ES-I3 (cell line): ENCODE results near the gene MSL3.

Experiments
- H3K36me3 ChIP-seq: 2 replicates; pipeline ENCODE4 v1.6.1; 2013; ENCODE audit warnings: mild to moderate bottlenecking, low read length, control low read depth, moderate library complexity; ENCODE audit not compliant: insufficient read depth
- H3K4me1 ChIP-seq: 2 replicates; pipeline ENCODE4 v1.6.1; 2013; ENCODE audit warnings: mild to moderate bottlenecking, control low read depth, low read length; ENCODE audit not compliant: insufficient read depth
- H3K9ac ChIP-seq: 2 replicates; pipeline ENCODE4 v1.6.1; 2013; ENCODE audit warnings: low read depth, mild to moderate bottlenecking, low read length, moderate library complexity
- H3K9me3 ChIP-seq: 2 replicates; pipeline ENCODE4 v1.6.1; 2013; ENCODE audit warnings: mild to moderate bottlenecking, low read length, moderate library complexity; ENCODE audit not compliant: control insufficient read depth, insufficient read depth

The MSL3 gene

DNA sequence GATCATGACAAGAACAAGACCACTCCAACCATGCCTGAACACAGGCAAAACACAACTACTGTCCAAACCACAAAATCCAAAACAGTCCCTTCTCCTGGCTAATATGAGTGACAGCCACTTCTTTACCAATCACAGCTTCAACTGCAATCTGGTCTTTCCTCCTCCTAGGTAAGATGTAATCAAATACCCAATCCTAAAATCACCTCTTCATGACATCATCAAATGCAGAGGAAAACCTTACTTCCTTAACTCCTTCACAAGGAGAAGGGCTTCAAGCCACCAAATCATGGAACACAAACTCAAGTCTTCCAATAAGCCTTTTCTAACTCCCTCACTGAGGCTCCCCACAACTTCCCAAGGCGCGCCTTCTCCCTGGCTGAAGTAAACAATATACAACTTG, 4.4 kb upstream of the MSL3 start:
- no peak overlapping the region for H3K9ac ChIP-seq
- H3K9me3 ChIP-seq = no peaks in the 10 kb centered on the region
- H3K4me1 ChIP-seq = peaks cover 10% of the 10 kb centered on the region; the same call in 1 of the 2 replicates
- H3K36me3 ChIP-seq = no peaks in the 10 kb centered on the region

DNA sequence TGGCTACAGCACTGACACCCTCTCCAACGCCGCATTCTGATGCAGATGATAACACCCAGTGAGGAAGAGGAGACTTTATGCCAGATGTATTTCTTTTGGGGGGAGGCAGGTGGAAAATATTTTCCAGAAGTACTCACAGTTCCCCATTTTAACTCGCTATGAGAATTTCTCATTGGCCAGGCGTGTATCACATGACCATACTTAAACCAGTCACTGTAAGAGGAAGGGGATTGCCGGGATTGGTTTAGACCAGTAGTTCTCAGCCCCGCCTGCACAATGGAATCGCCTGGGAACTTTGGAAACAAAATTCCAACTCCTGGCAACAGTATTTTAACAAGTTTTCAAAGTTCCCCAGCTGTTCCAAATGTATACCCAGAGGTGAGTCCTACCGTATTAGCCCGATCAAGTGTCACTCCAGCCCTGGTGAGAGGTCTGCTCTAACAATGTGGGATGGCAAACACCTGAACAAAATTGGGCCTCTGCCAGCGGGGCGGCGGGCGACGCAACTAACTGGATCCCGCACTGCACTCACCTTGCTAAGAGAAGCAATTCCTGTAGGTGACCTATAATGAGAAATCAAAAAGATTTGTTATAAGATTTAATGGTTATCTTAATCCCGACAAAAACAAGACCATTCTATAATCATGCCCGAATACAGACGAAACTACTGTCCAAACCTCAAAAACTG, 2.9 kb upstream of the MSL3 start:
- H3K36me3 ChIP-seq = no peaks in the 10 kb centered on the region

DNA sequence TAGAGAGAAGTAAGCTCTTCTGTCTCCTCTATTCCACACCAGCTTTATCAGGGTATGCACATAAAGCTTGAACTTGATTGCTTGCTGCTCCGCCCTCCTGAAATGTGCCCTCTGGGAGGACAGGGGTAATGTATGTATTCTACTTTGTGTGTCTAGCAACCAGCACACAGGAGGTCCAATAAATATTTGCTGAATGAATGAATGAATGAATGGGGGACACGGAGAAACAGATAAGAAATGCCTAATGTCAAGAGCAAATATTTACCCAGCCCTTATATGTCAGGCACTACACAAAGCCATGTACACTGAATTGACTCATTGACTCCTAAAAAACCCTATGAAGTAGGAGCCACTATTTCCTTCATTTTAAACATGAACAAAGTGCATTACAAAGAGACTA, 2.3 kb upstream of the MSL3 start:
- Histone ChIP-seq H3K9ac (no peak overlapping the region), H3K36me3 (0 out of 2 replicates have a peak, but pooled peaks cover under 1% of the 10 kb centered on the region), H3K4me1 (peaks cover 10% of the 10 kb centered on the region; the same call in 1 of the 2 replicates), H3K9me3 (no peaks in the 10 kb centered on the region)

More for the DNA sequence above, 2.9 kb upstream of the MSL3 start:
- Histone ChIP-seq H3K4me1 (peaks cover 10% of the 10 kb centered on the region; the same call in 1 of the 2 replicates), H3K9ac (no peak overlapping the region), H3K9me3 (no peaks in the 10 kb centered on the region)

DNA sequence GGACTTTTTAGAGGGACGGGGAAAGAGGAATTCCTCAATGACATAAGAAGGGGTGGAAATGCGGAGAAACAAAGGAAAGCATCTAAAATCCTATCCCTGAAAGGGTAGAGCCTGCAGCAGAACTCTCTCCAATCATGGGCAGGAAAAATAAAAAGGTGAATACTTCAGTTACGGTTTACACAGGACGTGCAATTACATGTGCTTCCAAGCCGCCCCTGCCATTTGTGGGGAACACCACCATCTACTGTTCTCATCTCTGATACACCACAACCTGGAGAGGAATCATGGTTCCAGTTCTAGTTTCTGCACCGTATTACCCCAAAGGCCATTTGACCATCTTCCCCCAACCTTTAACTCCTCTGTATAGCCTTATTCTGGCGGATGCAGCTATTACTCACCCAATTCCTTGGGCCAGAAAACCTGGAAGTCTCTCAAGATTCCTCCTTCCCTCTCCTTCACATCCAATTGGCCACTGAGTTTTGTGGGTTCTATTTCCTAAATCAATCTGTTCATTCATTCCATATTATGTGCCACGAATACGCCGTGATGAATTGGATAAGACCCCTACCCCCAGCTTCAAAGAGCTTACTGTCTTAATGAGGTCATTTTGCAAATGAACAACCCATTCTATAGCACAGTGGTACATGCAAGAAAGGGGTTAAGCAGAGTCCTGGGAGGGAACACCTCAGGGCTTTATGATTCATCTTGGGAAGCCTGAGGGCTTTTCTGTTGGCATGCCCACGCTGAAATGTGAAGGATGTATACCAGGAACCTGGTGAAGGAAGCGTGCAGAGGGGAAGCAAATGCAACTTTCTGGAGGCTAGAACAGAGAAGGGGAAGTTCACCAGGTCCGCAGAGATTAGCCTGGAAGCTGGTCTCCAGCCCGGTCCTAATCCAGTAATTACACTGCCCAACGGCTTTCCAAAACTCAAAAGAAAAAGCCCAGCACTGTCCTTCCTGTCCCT, 1.4 kb upstream of the MSL3 start:
- Histone ChIP-seq H3K9me3 (no peaks in the 10 kb centered on the region), H3K9ac (peak overlapping the region; percentile 61; the same call in 1 of the 2 replicates), H3K36me3 (0 out of 2 replicates have a peak, but pooled peaks cover 4% of the 10 kb centered on the region)

DNA sequence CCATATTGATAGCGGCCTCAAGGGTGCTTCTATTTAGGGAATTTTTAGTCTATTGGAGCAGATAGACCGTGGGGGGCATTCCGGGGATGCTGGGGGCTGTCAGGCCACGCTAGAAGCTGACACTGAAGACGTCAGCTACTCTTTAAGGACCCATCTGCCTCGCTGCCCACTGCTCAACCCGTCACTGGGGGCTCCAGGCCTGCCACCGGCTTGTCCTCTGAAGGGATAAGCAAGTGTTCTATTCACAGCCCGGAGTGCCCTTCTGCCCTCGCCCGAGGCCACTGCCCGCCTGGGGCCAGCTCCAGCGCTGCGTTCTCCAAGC, 679 bp upstream of the MSL3 start:
- Histone ChIP-seq H3K4me1 (peaks cover 10% of the 10 kb centered on the region; the same call in 1 of the 2 replicates), H3K9me3 (no peaks in the 10 kb centered on the region), H3K36me3 (0 out of 2 replicates have a peak, but pooled peaks cover 4% of the 10 kb centered on the region), H3K9ac (peak overlapping the region; percentile 61)

More for the DNA sequence above, 1.4 kb upstream of the MSL3 start:
- H3K4me1 ChIP-seq = peaks cover 10% of the 10 kb centered on the region; the same call in 1 of the 2 replicates

DNA sequence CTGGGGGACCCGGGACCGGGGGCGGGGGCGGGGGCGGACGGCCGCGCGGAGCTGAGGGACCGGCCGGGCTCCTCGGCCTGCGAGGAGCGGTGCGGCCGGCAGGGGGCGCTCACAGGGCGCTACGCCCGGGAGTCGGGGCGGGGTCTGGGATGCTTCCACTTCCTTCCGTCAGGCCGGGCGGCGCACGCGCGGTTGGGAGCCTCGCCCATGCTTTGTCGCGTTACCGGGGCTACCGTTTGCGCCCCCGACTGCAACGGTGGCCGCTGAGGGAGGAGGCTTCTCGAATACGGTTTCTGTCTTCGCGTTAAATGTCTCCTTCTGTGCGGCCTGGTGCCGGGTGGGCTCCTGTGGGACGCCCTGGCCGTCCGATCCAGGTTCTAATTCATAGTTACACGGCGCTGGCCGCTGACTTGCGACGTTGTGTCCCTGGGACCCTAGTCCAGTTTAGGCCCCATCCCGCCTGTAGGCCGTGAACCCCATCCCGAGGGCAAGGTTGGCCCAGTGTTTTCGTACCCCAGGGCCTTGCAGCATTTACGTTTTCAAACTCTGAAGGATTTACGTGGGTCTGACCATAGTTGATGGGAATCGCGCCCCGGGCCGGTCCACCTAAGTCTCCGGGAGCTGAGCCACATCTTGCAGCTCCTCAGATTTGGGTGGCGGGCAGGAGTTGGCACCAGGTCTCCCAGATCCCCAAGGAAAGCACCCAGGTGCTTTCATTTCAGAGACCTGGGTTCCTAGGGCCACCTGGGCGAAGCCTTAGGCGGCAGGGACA, 549 bp downstream of the MSL3 start:
- Histone ChIP-seq H3K9me3 (no peaks in the 10 kb centered on the region), H3K9ac (peak overlapping the region; percentile 74), H3K4me1 (peaks cover 10% of the 10 kb centered on the region; the same call in 1 of the 2 replicates), H3K36me3 (0 out of 2 replicates have a peak, but pooled peaks cover 4% of the 10 kb centered on the region)

DNA sequence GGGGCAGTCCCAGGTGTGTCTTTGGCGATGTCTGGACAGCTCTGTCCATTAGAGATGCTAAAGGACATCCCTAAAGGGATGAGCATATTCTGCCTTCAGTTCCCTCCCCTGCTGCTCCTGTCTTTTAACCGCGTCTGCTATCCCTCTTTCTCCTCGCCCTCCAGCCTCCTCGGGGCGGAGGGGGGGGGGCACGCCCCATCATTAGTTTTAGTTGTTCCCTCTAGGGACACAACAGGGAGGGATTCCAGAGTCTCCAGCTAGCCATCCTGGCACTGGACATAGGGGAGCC, 1.1 kb downstream of the MSL3 start:
- H3K36me3 ChIP-seq = 0 out of 2 replicates have a peak, but pooled peaks cover 4% of the 10 kb centered on the region
- peak overlapping the region; percentile 74 for H3K9ac ChIP-seq
- H3K4me1 ChIP-seq = peaks cover 10% of the 10 kb centered on the region; the same call in 1 of the 2 replicates
- no peaks in the 10 kb centered on the region for H3K9me3 ChIP-seq

DNA sequence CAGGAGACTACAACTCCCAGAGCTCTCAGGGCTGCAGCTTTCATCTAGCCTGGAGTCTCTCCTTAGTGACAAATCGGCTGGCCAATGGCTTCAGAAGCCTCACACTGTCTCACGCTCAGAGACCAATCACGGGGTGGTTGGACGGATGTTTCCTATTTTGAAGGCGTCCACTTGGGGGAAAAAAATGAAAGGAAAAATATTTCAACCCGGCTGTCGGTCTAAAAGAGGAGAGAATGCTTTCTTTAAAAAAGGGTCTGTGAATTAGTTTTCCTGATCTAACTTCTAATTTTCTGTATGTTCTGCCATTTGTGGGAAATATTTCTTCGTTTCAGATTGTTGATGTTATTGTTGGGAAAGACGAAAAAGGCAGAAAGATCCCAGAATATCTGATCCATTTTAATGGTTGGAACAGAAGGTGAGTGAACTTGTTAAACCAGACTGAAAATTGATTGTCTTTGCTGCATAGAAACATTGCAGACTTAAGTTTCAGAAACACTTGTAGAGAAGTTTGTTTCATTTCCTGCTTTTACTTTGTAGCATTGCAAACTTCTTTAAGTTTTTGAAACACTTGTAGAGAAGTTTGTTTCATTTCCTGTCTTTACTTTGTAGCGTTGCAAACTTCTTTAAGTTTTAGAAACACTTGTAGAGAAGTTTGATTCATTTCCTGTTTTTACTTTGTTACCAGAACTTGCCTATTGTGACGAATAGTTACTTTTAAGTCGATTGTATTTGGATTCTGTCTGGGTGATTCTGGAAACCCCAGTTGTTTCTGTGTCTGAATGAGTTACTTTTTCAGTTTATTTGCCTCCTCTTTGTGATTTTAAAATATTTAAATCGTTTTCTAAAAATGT, 1.6 kb downstream of the MSL3 start:
- Histone ChIP-seq H3K9ac (peak overlapping the region; percentile 74), H3K36me3 (peaks cover 7% of the 10 kb centered on the region; the same call in 1 of the 2 replicates), H3K4me1 (peaks cover 10% of the 10 kb centered on the region; the same call in 1 of the 2 replicates), H3K9me3 (no peaks in the 10 kb centered on the region)

DNA sequence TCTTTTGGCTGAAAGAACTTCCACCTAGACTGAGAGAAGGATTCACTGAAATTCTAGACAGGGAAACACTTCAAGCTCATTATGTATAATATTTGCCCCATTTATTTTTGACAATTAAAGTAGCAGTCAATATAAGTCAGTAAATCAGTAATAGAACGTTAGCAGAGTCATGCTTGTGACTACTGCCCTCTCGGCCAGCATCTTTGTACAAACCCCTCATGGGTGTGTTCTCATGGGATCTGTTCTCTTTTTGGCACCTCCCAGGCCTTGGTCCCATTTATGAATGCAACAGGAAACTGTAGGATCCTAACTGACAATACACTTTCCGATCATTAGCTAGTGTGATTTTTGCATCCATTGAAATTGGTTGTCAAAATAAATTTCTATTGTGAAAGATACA, 2.9 kb downstream of the MSL3 start:
- H3K9me3 ChIP-seq = no peaks in the 10 kb centered on the region
- H3K4me1 ChIP-seq = peaks cover 9% of the 10 kb centered on the region; the same call in 1 of the 2 replicates
- no peak overlapping the region for H3K9ac ChIP-seq
- peaks cover 7% of the 10 kb centered on the region; the same call in 1 of the 2 replicates for H3K36me3 ChIP-seq

DNA sequence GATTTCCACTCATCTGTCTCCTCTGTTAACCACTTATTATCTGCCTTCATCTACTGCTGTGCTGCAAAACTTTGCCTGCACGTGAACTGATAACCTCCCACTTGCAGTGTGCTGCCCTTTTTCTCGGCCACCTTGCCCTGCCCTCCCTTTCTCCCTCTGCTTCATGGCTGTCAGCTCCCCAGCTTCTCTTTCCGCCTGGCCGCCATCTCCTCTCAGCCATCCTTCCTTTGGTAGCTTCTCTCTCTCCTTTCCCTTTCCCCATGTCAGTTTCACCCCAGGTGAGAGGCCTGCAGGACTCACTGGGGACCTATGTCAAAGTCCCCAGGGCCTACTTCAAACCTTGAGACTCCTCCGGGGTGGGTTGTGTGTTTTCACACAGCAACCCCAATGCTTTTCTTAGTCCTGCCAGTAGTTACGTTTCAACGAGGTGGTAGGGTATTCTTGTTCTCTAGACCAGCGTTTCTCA, 6.6 kb downstream of the MSL3 start:
- H3K9me3 ChIP-seq = no peaks in the 10 kb centered on the region
- peaks cover 7% of the 10 kb centered on the region; the same call in 1 of the 2 replicates for H3K36me3 ChIP-seq
- no peak overlapping the region for H3K9ac ChIP-seq
- H3K4me1 ChIP-seq = no peaks in the 10 kb centered on the region

DNA sequence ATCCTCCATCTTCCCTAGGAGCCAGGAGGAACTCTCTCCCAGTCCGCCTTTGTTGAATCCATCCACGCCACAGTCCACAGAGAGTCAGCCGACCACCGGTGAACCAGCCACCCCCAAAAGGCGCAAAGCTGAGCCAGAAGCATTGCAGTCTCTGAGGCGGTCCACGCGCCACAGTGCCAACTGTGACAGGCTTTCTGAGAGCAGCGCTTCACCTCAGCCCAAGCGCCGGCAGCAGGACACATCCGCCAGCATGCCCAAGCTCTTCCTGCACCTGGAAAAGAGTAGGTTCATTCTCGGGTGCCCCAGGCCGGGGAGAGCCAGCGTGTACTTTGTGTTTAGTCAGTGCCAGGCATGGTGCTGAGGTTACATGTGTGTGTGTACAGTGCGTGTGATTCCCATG, 7.4 kb downstream of the MSL3 start:
- H3K9ac ChIP-seq = no peak overlapping the region
- no peaks in the 10 kb centered on the region for H3K9me3 ChIP-seq
- peaks cover 7% of the 10 kb centered on the region; the same call in 1 of the 2 replicates for H3K36me3 ChIP-seq
- H3K4me1 ChIP-seq = no peaks in the 10 kb centered on the region

DNA sequence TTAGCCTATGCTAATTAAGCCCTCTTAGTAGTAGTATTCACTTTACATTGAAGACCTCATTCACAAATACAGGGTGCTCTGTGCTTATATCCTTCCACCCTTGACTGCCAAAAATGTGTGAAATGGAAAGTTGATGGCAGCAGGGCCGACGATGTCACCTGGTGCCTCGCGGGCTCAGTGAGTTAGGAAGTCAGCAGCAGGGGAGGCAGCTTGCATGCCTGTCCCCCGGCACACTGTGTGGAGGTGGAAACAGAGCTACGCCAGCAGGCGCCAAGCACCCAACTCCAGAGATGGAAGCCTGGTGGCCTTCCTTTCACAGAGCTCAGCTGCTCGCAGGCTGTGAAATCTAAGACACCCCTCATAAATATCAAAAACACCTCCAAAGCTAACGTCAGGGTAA, 8.4 kb downstream of the MSL3 start:
- no peaks in the 10 kb centered on the region for H3K4me1 ChIP-seq
- H3K36me3 ChIP-seq = peaks cover 3% of the 10 kb centered on the region; the same call in 1 of the 2 replicates
- no peak overlapping the region for H3K9ac ChIP-seq
- H3K9me3 ChIP-seq = no peaks in the 10 kb centered on the region

DNA sequence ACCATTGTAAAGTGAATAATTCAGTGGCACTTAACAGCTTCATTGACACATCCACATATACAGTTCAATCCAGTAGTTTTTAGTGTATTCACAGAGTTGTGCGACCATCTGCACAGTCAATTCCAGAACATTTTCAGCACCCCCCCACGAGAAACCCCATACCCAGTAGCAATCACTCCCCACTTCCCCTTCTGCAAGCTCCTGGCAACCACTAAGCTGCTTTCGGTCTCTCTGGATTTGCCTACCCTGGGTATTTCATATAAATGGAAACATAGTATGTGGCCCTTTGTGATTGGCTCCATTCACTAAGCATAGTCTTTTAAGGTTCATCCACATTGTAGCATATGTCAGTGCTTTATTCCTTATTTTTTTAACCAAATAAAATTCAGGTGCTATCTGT, 10.0 kb downstream of the MSL3 start:
- Histone ChIP-seq H3K9ac (no peak overlapping the region), H3K4me1 (no peaks in the 10 kb centered on the region), H3K9me3 (no peaks in the 10 kb centered on the region), H3K36me3 (peaks cover 3% of the 10 kb centered on the region; the same call in 1 of the 2 replicates)
